H1 (cell line): ENCODE results near the gene CROCC. TPM values are rescaled to one million over a fixed set of nuclear protein-coding genes. Genes with fewer than 3 reads are reported as not detected.

Source experiments
- CTCF ChIA-PET: fragments of 300-600 bp; sonication (Branson Sonifier 250); formaldehyde crosslinking; loops from one replicate; lab custom pipeline; 2021; ENCODE audit not compliant: partially characterized antibody; lab: Charles Lee
- POLR2A ChIA-PET: fragments of 300-600 bp; sonication (Branson Sonifier 250); formaldehyde crosslinking; loops from one replicate; lab custom pipeline; 2021; ENCODE audit warnings: inconsistent platforms; ENCODE audit not compliant: partially characterized antibody; lab: Charles Lee
- DNase-seq, 2 experiments: peaks; one replicate each; pipeline versions ENCODE4 v3.0.0 to v3.0.0-alpha.2; 2010 to 2022; ENCODE audit warnings: low spot score in 2 of 2, low read depth in 1 of 2, mixed read lengths in 1 of 2
- FAIRE-seq: peaks from 2 replicates; lab custom pipeline; 2011; peaks lifted over from hg19 to GRCh38; lab: Jason Lieb, UNC
- H2AFZ ChIP-seq: 2 replicates; pipeline ENCODE4 v1.8.1; 2012; ENCODE audit warnings: low read length, inconsistent platforms
- H2AK5ac ChIP-seq: 2 replicates; pipeline ENCODE4 v1.6.1; 2013; ENCODE audit warnings: low read depth, low read length
- H2BK120ac ChIP-seq: replicated peaks from 2 replicates; pipeline ENCODE3; 2013; ENCODE audit warnings: low read depth, low read length, inconsistent platforms
- H2BK12ac ChIP-seq: 2 replicates; pipeline ENCODE4 v1.6.1; 2013; ENCODE audit warnings: low read depth, low read length
- H2BK15ac ChIP-seq: 2 replicates; pipeline ENCODE4 v1.6.1; 2013; ENCODE audit warnings: low read length
- H2BK20ac ChIP-seq: 2 replicates; pipeline ENCODE4 v1.6.1; 2013; ENCODE audit warnings: low read length
- H2BK5ac ChIP-seq: 2 replicates; pipeline ENCODE4 v1.6.1; 2013; ENCODE audit warnings: low read depth, low read length
- H3K14ac ChIP-seq: 2 replicates; pipeline ENCODE4 v1.6.1; 2013; ENCODE audit warnings: inconsistent platforms; ENCODE audit not compliant: insufficient read length
- H3K18ac ChIP-seq: 2 replicates; pipeline ENCODE4 v1.6.1; 2013; ENCODE audit warnings: low read length; ENCODE audit errors: extremely low read depth
- H3K23ac ChIP-seq: 2 replicates; pipeline ENCODE4 v1.6.1; 2013; ENCODE audit warnings: inconsistent platforms; ENCODE audit not compliant: insufficient read length
- H3K23me2 ChIP-seq: 2 replicates; pipeline ENCODE4 v1.6.1; 2013; ENCODE audit warnings: low read depth, low read length
- H3K27ac ChIP-seq: 2 replicates; pipeline ENCODE4 v1.6.1; 2011; ENCODE audit warnings: low read depth, low read length, inconsistent platforms
- H3K27me3 ChIP-seq, 4 experiments: replicated peaks in 1 of 4; 1 replicate in 1 of 4; 2 replicates in 3 of 4; pipeline versions ENCODE4 v1.6.1 to v1.8.1; 2011 to 2013; ENCODE audit warnings: low read length in 3 of 4, mild to moderate bottlenecking in 3 of 4, inconsistent platforms in 2 of 4, mixed read lengths in 2 of 4, moderate library complexity in 1 of 4; ENCODE audit not compliant: control insufficient read depth in 3 of 4, insufficient read depth in 3 of 4; ENCODE audit errors: extremely low read depth in 1 of 4
- H3K36me3 ChIP-seq, 4 experiments: 2 replicates each; pipeline versions ENCODE4 v1.6.1 to v1.8.1; 2011 to 2013; ENCODE audit warnings: mild to moderate bottlenecking in 4 of 4, low read length in 3 of 4, moderate library complexity in 2 of 4, control low read depth in 1 of 4, inconsistent platforms in 1 of 4; ENCODE audit not compliant: insufficient read depth in 4 of 4, control insufficient read depth in 2 of 4
- H3K4ac ChIP-seq: replicated peaks from 2 replicates; pipeline ENCODE3; 2013; ENCODE audit warnings: low read length, low read depth, mixed read lengths, inconsistent platforms; ENCODE audit not compliant: insufficient read length
- H3K4me1 ChIP-seq, 4 experiments: replicated peaks in 1 of 4; 1 replicate in 1 of 4; 2 replicates in 3 of 4; pipeline versions ENCODE4 v1.6.1 to v1.8.1; 2011 to 2013; ENCODE audit warnings: low read length in 3 of 4, inconsistent platforms in 2 of 4, mixed read lengths in 1 of 4; ENCODE audit not compliant: insufficient read depth in 4 of 4, control insufficient read depth in 3 of 4
- H3K4me2 ChIP-seq, 2 experiments: 2 replicates each; pipeline versions ENCODE4 v1.6.1 to v1.8.1; 2011 to 2013; ENCODE audit warnings: low read depth in 2 of 2, low read length in 2 of 2, control low read depth in 1 of 2, inconsistent platforms in 1 of 2, mild to moderate bottlenecking in 1 of 2; ENCODE audit not compliant: insufficient read depth in 1 of 2
- H3K4me3 ChIP-seq, 4 experiments: fragments of 200-600, 300-600 bp in 1 of 4; sonication (generic), shearing (Covaris generic), sonication (Bioruptor Twin) in 1 of 4; 2 replicates each; pipeline versions ENCODE4 v1.5.1 to v1.8.1; 2011 to 2016; ENCODE audit warnings: low read length in 4 of 4, low read depth in 3 of 4, control low read depth in 2 of 4, inconsistent platforms in 2 of 4, mild to moderate bottlenecking in 2 of 4, mixed read lengths in 1 of 4, moderate library complexity in 1 of 4; ENCODE audit not compliant: insufficient read depth in 2 of 4; ENCODE audit errors: extremely low read depth in 1 of 4
- H3K56ac ChIP-seq: replicated peaks from 2 replicates; pipeline ENCODE3; 2013; ENCODE audit warnings: low read depth, mild to moderate bottlenecking, mixed read lengths, low read length, inconsistent platforms; ENCODE audit not compliant: insufficient read length
- H3K79me1 ChIP-seq: 2 replicates; pipeline ENCODE4 v1.6.1; 2013; ENCODE audit warnings: low read depth, low read length, control low read depth
- H3K79me2 ChIP-seq, 2 experiments: 2 replicates each; pipeline versions ENCODE4 v1.6.1 to v1.8.1; 2012 to 2013; ENCODE audit warnings: low read length in 2 of 2, mild to moderate bottlenecking in 2 of 2, inconsistent platforms in 1 of 2; ENCODE audit not compliant: insufficient read depth in 2 of 2, control insufficient read depth in 1 of 2
- H3K9ac ChIP-seq, 4 experiments: replicated peaks in 1 of 4; 1 replicate in 1 of 4; 2 replicates in 3 of 4; pipeline versions ENCODE4 v1.6.1 to v1.8.1; 2011 to 2013; ENCODE audit warnings: low read depth in 3 of 4, low read length in 3 of 4, control low read depth in 2 of 4, mild to moderate bottlenecking in 2 of 4, moderate library complexity in 2 of 4, inconsistent platforms in 1 of 4; ENCODE audit errors: extremely low read depth in 1 of 4
- H3K9me3 ChIP-seq, 2 experiments: 2 replicates each; pipeline versions ENCODE4 v1.6.1 to v1.8.1; 2012 to 2013; ENCODE audit warnings: mild to moderate bottlenecking in 2 of 2, moderate library complexity in 2 of 2, control low read depth in 1 of 2, inconsistent platforms in 1 of 2, low read depth in 1 of 2, low read length in 1 of 2, mixed read lengths in 1 of 2; ENCODE audit not compliant: insufficient read depth in 2 of 2
- H4K20me1 ChIP-seq, 2 experiments: replicated peaks in 1 of 2; 2 replicates each; pipeline versions ENCODE3 to v1.8.1; 2011 to 2013; ENCODE audit warnings: inconsistent platforms in 2 of 2, low read length in 2 of 2, mild to moderate bottlenecking in 1 of 2; ENCODE audit not compliant: insufficient read depth in 2 of 2, control insufficient read depth in 1 of 2
- H4K5ac ChIP-seq: 2 replicates; pipeline ENCODE4 v1.6.1; 2013; ENCODE audit warnings: low read length, low read depth, mixed read lengths, inconsistent platforms; ENCODE audit not compliant: insufficient read length
- H4K8ac ChIP-seq: 2 replicates; pipeline ENCODE4 v1.8.0; 2013; ENCODE audit warnings: mild to moderate bottlenecking, moderate library complexity, low read length, inconsistent platforms; ENCODE audit not compliant: insufficient read depth; ENCODE audit errors: extremely low read depth
- H4K91ac ChIP-seq: replicated peaks from 2 replicates; pipeline ENCODE3; 2013; ENCODE audit warnings: low read length, mixed read lengths, inconsistent platforms; ENCODE audit not compliant: insufficient read length
- BCL11A ChIP-seq, 2 experiments: IDR thresholded peaks; one replicate each; pipeline ENCODE4 v1.6.1; 2011; ENCODE audit warnings: low read depth in 2 of 2, low read length in 2 of 2, mild to moderate bottlenecking in 2 of 2
- CHD1 ChIP-seq: IDR thresholded peaks from 2 replicates; pipeline ENCODE4 v1.6.1; 2012; ENCODE audit warnings: low read depth, low read length, improper control_type of control experiment
- EGR1 ChIP-seq: IDR thresholded peaks from 2 replicates; pipeline ENCODE4 v1.6.1; 2011; ENCODE audit warnings: low read depth, low read length, borderline replicate concordance
- EZH2 ChIP-seq: fragments of 200-600 bp; sonication (generic); IDR thresholded peaks from 2 replicates; pipeline ENCODE4 v1.7.1; 2012; ENCODE audit warnings: low read depth, mild to moderate bottlenecking, moderate library complexity, low read length, inconsistent platforms; ENCODE audit not compliant: severe bottlenecking
- KDM1A ChIP-seq: fragments of 200-600, 300-600 bp; sonication (generic); IDR thresholded peaks from 2 replicates; pipeline ENCODE4 v1.7.1; 2016; ENCODE audit warnings: mild to moderate bottlenecking, low read length, borderline replicate concordance
- KDM5A ChIP-seq: fragments of 200-600 bp; IDR thresholded peaks from 2 replicates; pipeline ENCODE4 v1.7.1; 2012; ENCODE audit warnings: mild to moderate bottlenecking, low read length, inconsistent platforms, mixed read lengths
- NRF1 ChIP-seq: IDR thresholded peaks from 2 replicates; pipeline ENCODE4 v1.6.1; 2011; ENCODE audit warnings: mild to moderate bottlenecking, low read depth, low read length, improper control_type of control experiment
- POU5F1 ChIP-seq: IDR thresholded peaks from 2 replicates; pipeline ENCODE4 v1.6.1; 2011; ENCODE audit warnings: low read depth, mild to moderate bottlenecking, low read length, moderate library complexity
- RXRA ChIP-seq: IDR thresholded peaks from 2 replicates; pipeline ENCODE4 v1.6.1; 2011; ENCODE audit warnings: low read depth, mild to moderate bottlenecking, low read length, moderate library complexity; ENCODE audit not compliant: insufficient read depth
- SIX5 ChIP-seq: IDR thresholded peaks from 2 replicates; pipeline ENCODE4 v1.6.1; 2011; ENCODE audit warnings: mild to moderate bottlenecking, low read depth, low read length
- WGBS, 2 experiments: shearing (Covaris generic) in 1 of 2; methylation state at CpG; one replicate each; pipeline versions ENCODE4 v1.1.6 to v1.1.7; 2013 to 2015; ENCODE audit warnings: low lambda C conversion rate in 2 of 2, mixed read lengths in 2 of 2, inconsistent platforms in 1 of 2, low coverage in 1 of 2, missing lambda C conversion rate in 1 of 2; ENCODE audit not compliant: insufficient replicate concordance in 2 of 2, insufficient coverage in 1 of 2, insufficient read length in 1 of 2; ENCODE audit errors: extremely low coverage in 1 of 2, missing lambda C conversion rate in 1 of 2; 5-methylcytosine and 5-hydroxymethylcytosine counted together
- polyA plus RNA-seq, 7 experiments: library from polyadenylated mRNA; depleted of rRNA in 3 of 7; stranded (reverse) in 5 of 7; unstranded in 2 of 7; fragments of >200 nt in 5 of 7; fragments of 200-250 nt in 2 of 7; gene quantifications; 1 replicate in 5 of 7; 2 replicates in 1 of 7; 4 replicates in 1 of 7; pipeline versions ENCODE4 v1.2.1 to v1.2.3, GENCODE V29; 2011 to 2013; ENCODE audit warnings: missing spikeins in 2 of 7, mixed read lengths in 2 of 7
- total RNA-seq: library from RNA; stranded (reverse); fragmentation: NEBNext Ultra II Directional; extraction: Animal tissue kit (Norgen Biotek cat#: 25700); gene quantifications from 2 replicates; pipeline ENCODE4 v1.2.1, GENCODE V29; 2021
- TF ChIP-seq, protein P1 (sequence below): IDR thresholded peaks from 2 replicates; pipeline ENCODE4 v1.6.1; 2012; ENCODE audit warnings: inconsistent platforms

The CROCC gene
- total and polyA plus RNA-seq, 2 of the 8 experiments (the other 6 are each of a cell fraction or from before 2014, with no cell fraction given) = 12.1 to 39.5 TPM

GRCh38 chr1:16970132-16970910 is 48.6 kb downstream of the CROCC start:
- H3K9me3 ChIP-seq = no peaks in the 10 kb centered on the region
- H3K56ac ChIP-seq = no peak overlapping the region
- H2BK15ac ChIP-seq = no peak overlapping the region
- DNase-seq (no peak), FAIRE-seq (no peak)
- CTCF ChIA-PET = interaction anchor here (0.8 to 14.3 kb wide), 6 partner anchors 9 to 76 kb away, joined by 3 to 267 read pairs (median 8); partner anchors contain the start of gene MFAP2
- no peak overlapping the region for H3K27ac ChIP-seq
- no peaks in the 10 kb centered on the region for H3K27me3 ChIP-seq
- no peak overlapping the region for H3K18ac ChIP-seq
- peaks cover 8 to 17% of the 10 kb centered on the region in 2 experiments for H4K20me1 ChIP-seq
- no peak overlapping the region for H3K4me3 ChIP-seq
- H3K14ac ChIP-seq = no peak overlapping the region
- H3K4me2 ChIP-seq = no peak overlapping the region
- H4K8ac ChIP-seq = no peak overlapping the region
- no peaks in the 10 kb centered on the region for H3K79me1 ChIP-seq
- POLR2A ChIA-PET = interaction anchor here (0.6 to 9.5 kb wide), 8 partner anchors 8 to 64 kb away, joined by 3 to 92 read pairs (median 4); partner anchors contain the start of gene MFAP2
- H2AFZ ChIP-seq = no peak overlapping the region
- H3K36me3 ChIP-seq = peaks cover 7 to 38% (median 22%) of the 10 kb centered on the region in 4 experiments; a peak in 7 of 8 replicates
- H2BK12ac ChIP-seq = no peak overlapping the region
- H4K91ac ChIP-seq = no peak overlapping the region
- no peak overlapping the region for H3K23ac ChIP-seq
- H2AK5ac ChIP-seq = no peak overlapping the region
- WGBS, 2 experiments = 96% methylated on average over 27 of the region's 28 CpGs; no CpG with 5 or more reads in 1 of the 2 experiments
- no peak overlapping the region for H2BK120ac ChIP-seq
- no peak overlapping the region for H2BK20ac ChIP-seq
- peaks cover 3% of the 10 kb centered on the region; the same call in 1 of the 2 replicates for H3K23me2 ChIP-seq
- H3K9ac ChIP-seq = no peak overlapping the region
- peaks cover 0 to 11% (median 8%) of the 10 kb centered on the region in 4 experiments; a peak in 6 of 7 replicates for H3K4me1 ChIP-seq
- H3K4ac ChIP-seq = no peak overlapping the region
- H4K5ac ChIP-seq = no peak overlapping the region
- H2BK5ac ChIP-seq = no peak overlapping the region
- no peaks in the 10 kb centered on the region for H3K79me2 ChIP-seq
- TF ChIP-seq EZH2 (no peak), KDM1A (no peak), SIX5 (no peak), RXRA (no peak), KDM5A (no peak), CHD1 (no peak), BCL11A (IDR thresholded peaks at IDR 0.05; ENCODE audit: low read depth in 2 of 2, low read length in 2 of 2) (no peak), EGR1 (no peak), POU5F1 (no peak), NRF1 (no peak)
- TF ChIP-seq, protein P1, sequence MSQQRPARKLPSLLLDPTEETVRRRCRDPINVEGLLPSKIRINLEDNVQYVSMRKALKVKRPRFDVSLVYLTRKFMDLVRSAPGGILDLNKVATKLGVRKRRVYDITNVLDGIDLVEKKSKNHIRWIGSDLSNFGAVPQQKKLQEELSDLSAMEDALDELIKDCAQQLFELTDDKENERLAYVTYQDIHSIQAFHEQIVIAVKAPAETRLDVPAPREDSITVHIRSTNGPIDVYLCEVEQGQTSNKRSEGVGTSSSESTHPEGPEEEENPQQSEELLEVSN = no peak
